ENCODE measurements around the gene FAM234A.

DNA sequence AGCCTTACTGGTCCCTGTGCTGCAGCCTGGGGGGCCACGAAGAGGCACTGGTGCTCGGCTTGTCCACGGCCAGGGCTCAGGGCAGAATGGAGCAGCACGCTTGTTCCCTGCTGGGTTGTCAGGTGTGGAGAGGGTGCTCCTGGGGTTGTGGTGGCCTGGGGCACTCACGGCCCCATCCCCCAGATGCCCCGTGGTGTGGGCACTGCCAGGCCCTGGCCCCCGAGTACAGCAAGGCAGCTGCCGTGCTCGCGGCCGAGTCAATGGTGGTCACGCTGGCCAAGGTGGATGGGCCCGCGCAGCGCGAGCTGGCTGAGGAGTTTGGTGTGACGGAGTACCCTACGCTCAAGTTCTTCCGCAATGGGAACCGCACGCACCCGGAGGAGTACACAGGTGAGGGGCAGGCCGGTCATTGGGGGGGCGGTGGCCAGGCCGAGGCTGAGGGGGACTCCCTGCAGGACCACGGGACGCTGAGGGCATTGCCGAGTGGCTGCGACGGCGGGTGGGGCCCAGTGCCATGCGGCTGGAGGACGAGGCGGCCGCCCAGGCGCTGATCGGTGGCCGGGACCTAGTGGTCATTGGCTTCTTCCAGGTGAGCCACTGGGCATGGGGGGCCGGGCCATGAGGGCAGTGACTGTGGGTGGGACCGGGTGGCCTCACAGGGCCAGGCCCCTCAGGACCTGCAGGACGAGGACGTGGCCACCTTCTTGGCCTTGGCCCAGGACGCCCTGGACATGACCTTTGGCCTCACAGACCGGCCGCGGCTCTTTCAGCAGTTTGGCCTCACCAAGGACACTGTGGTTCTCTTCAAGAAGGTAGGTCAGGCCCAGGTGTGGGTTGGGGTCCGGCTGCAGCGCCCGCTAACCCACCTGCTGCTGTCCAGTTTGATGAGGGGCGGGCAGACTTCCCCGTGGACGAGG is 49.8 kb downstream of the FAM234A start:
- TF ChIP-seq, protein P1, sequence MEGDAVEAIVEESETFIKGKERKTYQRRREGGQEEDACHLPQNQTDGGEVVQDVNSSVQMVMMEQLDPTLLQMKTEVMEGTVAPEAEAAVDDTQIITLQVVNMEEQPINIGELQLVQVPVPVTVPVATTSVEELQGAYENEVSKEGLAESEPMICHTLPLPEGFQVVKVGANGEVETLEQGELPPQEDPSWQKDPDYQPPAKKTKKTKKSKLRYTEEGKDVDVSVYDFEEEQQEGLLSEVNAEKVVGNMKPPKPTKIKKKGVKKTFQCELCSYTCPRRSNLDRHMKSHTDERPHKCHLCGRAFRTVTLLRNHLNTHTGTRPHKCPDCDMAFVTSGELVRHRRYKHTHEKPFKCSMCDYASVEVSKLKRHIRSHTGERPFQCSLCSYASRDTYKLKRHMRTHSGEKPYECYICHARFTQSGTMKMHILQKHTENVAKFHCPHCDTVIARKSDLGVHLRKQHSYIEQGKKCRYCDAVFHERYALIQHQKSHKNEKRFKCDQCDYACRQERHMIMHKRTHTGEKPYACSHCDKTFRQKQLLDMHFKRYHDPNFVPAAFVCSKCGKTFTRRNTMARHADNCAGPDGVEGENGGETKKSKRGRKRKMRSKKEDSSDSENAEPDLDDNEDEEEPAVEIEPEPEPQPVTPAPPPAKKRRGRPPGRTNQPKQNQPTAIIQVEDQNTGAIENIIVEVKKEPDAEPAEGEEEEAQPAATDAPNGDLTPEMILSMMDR (IDR thresholded peaks at IDR 0.05): no peak
- TF ChIP-seq POLR2A (IDR thresholded peaks at IDR 0.05) (no peak), POLR2AphosphoS5 (IDR thresholded peaks at IDR 0.05) (no peak), EP300 (IDR thresholded peaks at IDR 0.05) (no peak)

Measured in stomach (tissue), 4 donors.